Lower leg skin (tissue), 4 donors: ENCODE measurements around the gene DRD2. TPM values are rescaled to one million over a fixed set of nuclear protein-coding genes. Genes with fewer than 3 reads are reported as not detected.

ENCODE experiments used
- DNase-seq, 2 donors: peaks; one replicate each; pipeline ENCODE4 v3.0.0-alpha.2; 2019; ENCODE audit warnings: low spot score in 2 of 2
- H3K4me3 ChIP-seq: fragments of 200-600 bp; sonication (generic); 2 replicates; pipeline ENCODE4 v1.5.1; 2017; ENCODE audit warnings: mild to moderate bottlenecking, low read depth; ENCODE audit not compliant: poor library complexity, severe bottlenecking
- CTCF ChIP-seq, 3 donors: fragments of 450-650 bp; IDR thresholded peaks; one replicate each; pipeline ENCODE4 v1.5.1; 2016; ENCODE audit warnings: antibody characterized with exemption in 3 of 3, mild to moderate bottlenecking in 3 of 3, moderate library complexity in 2 of 3
- POLR2A ChIP-seq, 2 donors: fragments of 450-650 bp; IDR thresholded peaks; one replicate each; pipeline ENCODE4 v1.6.1; 2016 to 2017; ENCODE audit warnings: antibody characterized with exemption in 2 of 2, mild to moderate bottlenecking in 1 of 2, moderate library complexity in 1 of 2
- WGBS, 2 donors: methylation state at CpG; one replicate each; pipeline ENCODE4 v1.1.5; 2018; 5-methylcytosine and 5-hydroxymethylcytosine counted together
- intact Hi-C: fragments of 100-400 bp; cut with DNase I; formaldehyde crosslinking; loops from one replicate; pipeline ENCODE4 v1.15.0; 2023; ENCODE audit warnings: low total_unique reads
- total RNA-seq, 4 donors: library from RNA; depleted of rRNA; stranded (reverse); fragments of >200 nt; gene quantifications; one replicate each; pipeline ENCODE4 v1.1.0, GENCODE V29; 2016

Gene DRD2
- total RNA-seq, 4 donors from 2014 or later = 0.11 to 0.81 (median 0.22) TPM; not detected in 1

GRCh38 chr11:113404859-113405430 lies 70.3 kb downstream of the DRD2 start:
- no peak for DNase-seq
- H3K4me3 ChIP-seq = no peak overlapping the region
- 32 to 70% methylated on average over 7 of the region's 7 CpGs for WGBS, 2 donors
- intact Hi-C loops = no loop called here
- no peak for TF ChIP-seq CTCF (IDR thresholded peaks at IDR 0.05)
- TF ChIP-seq POLR2A (IDR thresholded peaks at IDR 0.05) = no peak

- intact Hi-C loops = no loop called here
Measured at GRCh38 chr11:113401718-113402117, 73.5 kb downstream of the DRD2 start.

GRCh38 chr11:113400631-113401230 lies 74.5 kb downstream of the DRD2 start:
- TF ChIP-seq POLR2A (IDR thresholded peaks at IDR 0.05) = no peak
- no peak for TF ChIP-seq CTCF (IDR thresholded peaks at IDR 0.05)
- no peak overlapping the region for H3K4me3 ChIP-seq
- intact Hi-C loops = no loop called here
- WGBS, 2 donors = 57 to 64% methylated on average over 5 of the region's 5 CpGs
- peak in 1 of 2 donors; percentile 72 for DNase-seq

More at GRCh38 chr11:113401718-113402117, 73.5 kb downstream of the DRD2 start:
- DNase-seq = peak; percentile 35 to 85
- TF ChIP-seq POLR2A (IDR thresholded peaks at IDR 0.05) = no peak
- no peak for TF ChIP-seq CTCF (IDR thresholded peaks at IDR 0.05)
- WGBS, 2 donors = 9 to 10% methylated on average over 2 of the region's 2 CpGs
- no peak overlapping the region for H3K4me3 ChIP-seq

- 84 to 90% methylated on average over 21 to 24 of the region's 24 CpGs for WGBS, 2 donors
- no peak overlapping the region for H3K4me3 ChIP-seq
- TF ChIP-seq CTCF (IDR thresholded peaks at IDR 0.05) = no peak
- no peak for TF ChIP-seq POLR2A (IDR thresholded peaks at IDR 0.05)
- peak in 1 of 2 donors; percentile 65 for DNase-seq
- intact Hi-C loops = no loop called here
Measured at GRCh38 chr11:113398669-113399430, 76.3 kb downstream of the DRD2 start.

- intact Hi-C loops = no loop called here
- peak in 1 of 2 donors; percentile 83 for DNase-seq
- WGBS, 2 donors = 71 to 84% methylated on average over 4 of the region's 4 CpGs
- TF ChIP-seq POLR2A (IDR thresholded peaks at IDR 0.05) (no peak), CTCF (IDR thresholded peaks at IDR 0.05) (no peak)
- no peak overlapping the region for H3K4me3 ChIP-seq
Measured at GRCh38 chr11:113397821-113398220, 77.4 kb downstream of the DRD2 start.
